OCI-LY7 (cell line): Measurements from ENCODE around the gene NMB. TPM values are rescaled to one million over a fixed set of nuclear protein-coding genes. Genes with fewer than 3 reads are reported as not detected.
"Not testable (repeated sequence)": the region's sequence is repeated elsewhere in the genome, so short reads cannot be mapped to it uniquely, and the experiment has no call there.

Experiments
- BruUV-seq: library from RNA; stranded (reverse); fragments of 400-500 nt; replicated peaks from 2 replicates; lab custom pipeline; 2021; lab: Mats Ljungman, UMichigan
- CTCF ChIA-PET: fragments of 300-600 bp; sonication (Branson Sonifier 250); formaldehyde crosslinking; loops from one replicate; lab custom pipeline; 2022; ENCODE audit warnings: antibody characterized with exemption; ENCODE audit not compliant: unreplicated experiment; lab: Charles Lee
- POLR2A ChIA-PET: fragments of 300-600 bp; sonication (Branson Sonifier 250); formaldehyde crosslinking; loops from one replicate; lab custom pipeline; 2022; ENCODE audit warnings: antibody characterized with exemption; lab: Charles Lee
- DNase-seq: peaks from one replicate; pipeline ENCODE4 v3.0.0-alpha.2; 2015; ENCODE audit warnings: low spot score
- H2AFZ ChIP-seq: fragments of 200-600 bp; sonication (generic), shearing (Covaris generic); 2 replicates; pipeline ENCODE4 v1.6.1; 2014; ENCODE audit warnings: mild to moderate bottlenecking, antibody characterized with exemption, low read length, moderate library complexity
- H3K27ac ChIP-seq: fragments of 200-600 bp; sonication (generic); 2 replicates; pipeline ENCODE4 v1.5.1; 2014; ENCODE audit warnings: mixed run types, low read depth, mild to moderate bottlenecking, moderate library complexity, low read length, inconsistent platforms; ENCODE audit not compliant: poor library complexity, severe bottlenecking
- H3K36me3 ChIP-seq: fragments of 200-600 bp; sonication (generic); 2 replicates; pipeline ENCODE4 v1.6.1; 2014; ENCODE audit warnings: mild to moderate bottlenecking, antibody characterized with exemption, low read length, moderate library complexity, mixed read lengths; ENCODE audit not compliant: insufficient read depth
- H3K4me1 ChIP-seq: fragments of 200-600 bp; sonication (generic); 2 replicates; pipeline ENCODE4 v1.5.1; 2014; ENCODE audit warnings: mild to moderate bottlenecking, low read length; ENCODE audit not compliant: insufficient read depth, poor library complexity, severe bottlenecking
- H3K4me2 ChIP-seq: fragments of 200-600 bp; sonication (generic); 2 replicates; pipeline ENCODE4 v1.6.1; 2014; ENCODE audit warnings: mild to moderate bottlenecking, low read length
- H3K4me3 ChIP-seq: fragments of 200-600 bp; sonication (generic); 2 replicates; pipeline ENCODE4 v1.5.1; 2014; ENCODE audit warnings: mild to moderate bottlenecking, low read depth, low read length; ENCODE audit not compliant: poor library complexity, severe bottlenecking
- H3K79me2 ChIP-seq: fragments of 200-600 bp; sonication (generic); 2 replicates; pipeline ENCODE4 v1.6.1; 2016; ENCODE audit warnings: low read depth, mild to moderate bottlenecking, low read length, moderate library complexity, mixed read lengths; ENCODE audit not compliant: insufficient read depth
- H3K9me2 ChIP-seq: fragments of 200-600 bp; sonication (generic); 2 replicates; pipeline ENCODE4 v1.6.1; 2016; ENCODE audit warnings: mild to moderate bottlenecking, low read length, mixed read lengths; ENCODE audit not compliant: insufficient read depth
- H3K9me3 ChIP-seq: fragments of 200-600 bp; sonication (generic); 2 replicates; pipeline ENCODE4 v1.6.1; 2014; ENCODE audit warnings: mild to moderate bottlenecking, mixed run types, low read length, mixed read lengths
- H4K20me1 ChIP-seq: fragments of 200-600 bp; sonication (generic); 2 replicates; pipeline ENCODE4 v1.6.1; 2014; ENCODE audit warnings: mild to moderate bottlenecking, antibody characterized with exemption, low read length, moderate library complexity, mixed read lengths; ENCODE audit not compliant: insufficient read depth
- EZH2phosphoT487 ChIP-seq: fragments of 200-600 bp; sonication (generic); IDR thresholded peaks from 2 replicates; pipeline ENCODE4 v1.6.1; 2018; ENCODE audit warnings: low read depth, borderline replicate concordance, mild to moderate bottlenecking, mixed run types, antibody characterized with exemption, low read length, moderate library complexity, mixed read lengths
- intact Hi-C: fragments of 100-400 bp; cut with micrococcal nuclease; formaldehyde crosslinking; loops from one replicate; pipeline ENCODE4 v1.10.0; 2022; ENCODE audit not compliant: unreplicated experiment
- total RNA-seq, 2 experiments: library from RNA; depleted of rRNA in 1 of 2; stranded (reverse); fragments of >200 nt in 1 of 2; shearing (Covaris generic) in 1 of 2; gene quantifications; 2 replicates each; pipeline ENCODE4 v1.2.3, GENCODE V29; 2014 to 2022
- TF ChIP-seq, protein P1 (sequence below): fragments of 200-600 bp; sonication (generic); conservative IDR thresholded peaks from 2 replicates; pipeline ENCODE4 v1.5.1; 2014; ENCODE audit warnings: mild to moderate bottlenecking, antibody characterized with exemption, low read length, moderate library complexity, mixed read lengths

Gene NMB
- total RNA-seq, 2 experiments from 2014 or later: 8.7 to 10.3 TPM

GRCh38 chr15:84689858-84690257 lies 31.9 kb upstream of the NMB start:
- H4K20me1 ChIP-seq: no peaks in the 10 kb centered on the region
- no peak overlapping the region for H3K27ac ChIP-seq

GRCh38 chr15:84686446-84686845 lies 28.4 kb upstream of the NMB start:
- H3K4me2 ChIP-seq, H3K9me3 ChIP-seq, CTCF ChIA-PET, intact Hi-C loops, BruUV-seq, H2AFZ ChIP-seq, H3K9me2 ChIP-seq, H3K27ac ChIP-seq, H3K4me3 ChIP-seq, H3K4me1 ChIP-seq, H4K20me1 ChIP-seq: not testable (repeated sequence)
- POLR2A ChIA-PET: interaction anchor here (1.2 to 1.3 kb wide), 3 partner anchors 9 to 38 kb away, joined by 3 read pairs; partner anchors contain the start of gene SEC11A
- peaks cover 97% of the 10 kb centered on the region for H3K36me3 ChIP-seq
- DNase-seq: peak; percentile 14
- peaks cover 17% of the 10 kb centered on the region; the same call in 1 of the 2 replicates for H3K79me2 ChIP-seq

More at GRCh38 chr15:84689858-84690257, 31.9 kb upstream of the NMB start:
- ChIA-PET POLR2A (interaction anchor here (1.0 kb wide), 1 partner anchor 27 kb away, joined by 3 read pairs; no protein-coding TSS in a partner anchor), CTCF (no interaction called here)
- Histone ChIP-seq H3K4me3 (no peak overlapping the region), H3K79me2 (peaks cover 47% of the 10 kb centered on the region), H3K4me2 (no peak overlapping the region), H3K9me3 (no peaks in the 10 kb centered on the region), H3K4me1 (peaks cover 7% of the 10 kb centered on the region), H3K36me3 (peaks cover 88% of the 10 kb centered on the region), H2AFZ (no peak overlapping the region), H3K9me2 (no peaks in the 10 kb centered on the region)
- DNase-seq: no peak
- no peak for TF ChIP-seq EZH2phosphoT487
- TF ChIP-seq, protein P1, sequence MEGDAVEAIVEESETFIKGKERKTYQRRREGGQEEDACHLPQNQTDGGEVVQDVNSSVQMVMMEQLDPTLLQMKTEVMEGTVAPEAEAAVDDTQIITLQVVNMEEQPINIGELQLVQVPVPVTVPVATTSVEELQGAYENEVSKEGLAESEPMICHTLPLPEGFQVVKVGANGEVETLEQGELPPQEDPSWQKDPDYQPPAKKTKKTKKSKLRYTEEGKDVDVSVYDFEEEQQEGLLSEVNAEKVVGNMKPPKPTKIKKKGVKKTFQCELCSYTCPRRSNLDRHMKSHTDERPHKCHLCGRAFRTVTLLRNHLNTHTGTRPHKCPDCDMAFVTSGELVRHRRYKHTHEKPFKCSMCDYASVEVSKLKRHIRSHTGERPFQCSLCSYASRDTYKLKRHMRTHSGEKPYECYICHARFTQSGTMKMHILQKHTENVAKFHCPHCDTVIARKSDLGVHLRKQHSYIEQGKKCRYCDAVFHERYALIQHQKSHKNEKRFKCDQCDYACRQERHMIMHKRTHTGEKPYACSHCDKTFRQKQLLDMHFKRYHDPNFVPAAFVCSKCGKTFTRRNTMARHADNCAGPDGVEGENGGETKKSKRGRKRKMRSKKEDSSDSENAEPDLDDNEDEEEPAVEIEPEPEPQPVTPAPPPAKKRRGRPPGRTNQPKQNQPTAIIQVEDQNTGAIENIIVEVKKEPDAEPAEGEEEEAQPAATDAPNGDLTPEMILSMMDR: no peak
- BruUV-seq: no TSS peak
- intact Hi-C loops: no loop called here

DNA sequence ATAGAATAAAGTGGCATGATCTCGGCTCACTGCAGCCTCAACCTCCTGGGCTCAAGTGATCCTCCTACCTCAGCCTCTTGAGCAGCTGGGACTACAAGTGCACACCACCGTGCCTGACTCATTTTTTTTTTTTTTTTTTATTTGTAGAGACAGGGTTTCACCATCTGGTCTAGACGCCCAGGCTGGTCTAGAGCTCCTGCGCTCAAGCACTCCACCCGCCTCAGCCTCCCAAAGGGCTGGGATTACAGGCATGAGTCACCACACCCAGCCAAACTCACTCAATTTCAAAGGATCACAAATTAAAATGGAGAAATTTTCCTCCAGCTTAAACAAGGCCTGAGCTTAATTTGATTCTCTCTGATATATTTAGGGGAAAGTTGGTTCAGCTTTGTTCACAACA lies 27.3 kb upstream of the NMB start:
- no peak overlapping the region for H3K27ac ChIP-seq
- no peaks in the 10 kb centered on the region for H3K9me2 ChIP-seq
- peaks cover 12% of the 10 kb centered on the region; the same call in 1 of the 2 replicates for H3K79me2 ChIP-seq
- H3K4me1 ChIP-seq: peaks cover 7% of the 10 kb centered on the region
- CTCF ChIA-PET: no interaction called here
- BruUV-seq: no TSS peak
- POLR2A ChIA-PET: interaction anchor here (0.6 to 1.2 kb wide), 3 partner anchors 14 to 54 kb away, joined by 3 read pairs; partner anchors contain the start of gene SEC11A
- no peak for DNase-seq
- H3K9me3 ChIP-seq: no peaks in the 10 kb centered on the region
- H3K36me3 ChIP-seq: peaks cover 96% of the 10 kb centered on the region
- intact Hi-C loops: no loop called here
- H3K4me2 ChIP-seq: no peak overlapping the region
- no peaks in the 10 kb centered on the region for H4K20me1 ChIP-seq
- no peak overlapping the region for H2AFZ ChIP-seq
- no peak overlapping the region for H3K4me3 ChIP-seq
- no peak for TF ChIP-seq EZH2phosphoT487
- TF ChIP-seq, protein P1: no peak
